ENCODE results near the gene LMNA.
"Not testable (repeated sequence)": the region's sequence is repeated elsewhere in the genome, so short reads cannot be mapped to it uniquely, and the experiment has no call there.

The LMNA gene

GRCh38 chr1:156104861-156105832 lies 9.4 kb upstream of the LMNA start:
- no peak for DNase-seq

- no peak for DNase-seq
These were observed 7.7 kb upstream of the LMNA start for GRCh38 chr1:156106624-156107488.

GRCh38 chr1:156108057-156108456 lies 6.5 kb upstream of the LMNA start:
- no peak for DNase-seq

GRCh38 chr1:156108664-156109241 lies 5.8 kb upstream of the LMNA start:
- DNase-seq = no peak

GRCh38 chr1:156110252-156110651 lies 4.3 kb upstream of the LMNA start:
- no peak for DNase-seq

- no peak for DNase-seq
These were observed 3.1 kb upstream of the LMNA start for GRCh38 chr1:156111355-156111962.

- no peak for DNase-seq
These were observed 2.0 kb upstream of the LMNA start for GRCh38 chr1:156112276-156113137.

GRCh38 chr1:156113282-156113950 lies 1.1 kb upstream of the LMNA start:
- DNase-seq = no peak

- peak; percentile 27 for DNase-seq
These were observed 505 bp downstream of the LMNA start for GRCh38 chr1:156114919-156115513.

GRCh38 chr1:156115514-156116374 lies 1.2 kb downstream of the LMNA start:
- peak; percentile 22 for DNase-seq

- DNase-seq = not testable (repeated sequence)
These were observed 2.2 kb downstream of the LMNA start for GRCh38 chr1:156116731-156117130.

GRCh38 chr1:156117414-156118176 lies 3.1 kb downstream of the LMNA start:
- DNase-seq = no peak

- DNase-seq = no peak
These were observed 3.8 kb downstream of the LMNA start for GRCh38 chr1:156118177-156118868.

- peak; percentile 70 for DNase-seq
These were observed 5.1 kb downstream of the LMNA start for GRCh38 chr1:156119503-156120209.

- DNase-seq = no peak
These were observed 5.8 kb downstream of the LMNA start for GRCh38 chr1:156120318-156120717.

GRCh38 chr1:156121005-156121404 lies 6.5 kb downstream of the LMNA start:
- not testable (repeated sequence) for DNase-seq

GRCh38 chr1:156121457-156121856 lies 6.9 kb downstream of the LMNA start:
- DNase-seq = no peak

GRCh38 chr1:156122086-156122485 lies 7.6 kb downstream of the LMNA start:
- DNase-seq = no peak
